ENCODE data around the gene NCKAP1. TPM values are rescaled to one million over a fixed set of nuclear protein-coding genes. Genes with fewer than 3 reads are reported as not detected.

Gene NCKAP1
- total RNA-seq, 4 donors from 2014 or later = 45.3 to 99.7 (median 74.3) TPM

DNA sequence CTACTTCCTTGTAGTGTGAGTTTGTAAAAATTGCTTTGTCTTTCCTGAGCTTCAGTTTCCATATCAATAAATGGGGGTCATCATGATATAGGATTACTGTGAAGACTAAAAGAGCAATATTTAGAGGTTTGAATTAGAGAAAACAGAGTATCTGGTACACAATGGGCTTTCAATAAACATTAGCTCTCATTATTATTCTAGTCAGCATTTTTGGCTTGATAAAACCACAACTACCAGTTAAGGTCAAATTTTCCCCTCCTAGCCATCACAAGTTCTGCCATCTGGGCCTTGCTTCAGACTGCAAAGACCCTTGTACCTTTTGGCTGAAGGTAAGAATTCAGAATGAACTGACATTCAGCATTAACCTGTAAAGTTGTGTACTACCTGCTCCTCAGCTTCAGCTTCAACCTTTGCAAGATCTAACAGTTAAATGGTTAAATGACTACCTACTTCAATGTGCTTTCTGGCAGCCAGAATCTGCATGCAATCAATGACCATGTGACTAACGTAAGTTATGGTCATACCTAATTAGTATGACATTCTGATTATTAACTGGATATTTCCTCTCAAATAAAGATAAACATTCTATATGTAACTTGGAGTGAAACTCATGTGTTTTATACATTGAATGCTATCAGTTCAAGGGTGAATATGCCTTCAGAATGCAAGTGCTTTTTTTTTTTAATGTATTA, 119.2 kb downstream of the NCKAP1 start:
- Histone ChIP-seq H3K4me3 (no peak overlapping the region), H3K27me3 (no peaks in the 10 kb centered on the region), H3K4me1 (no peaks in the 10 kb centered on the region), H3K27ac (no peak overlapping the region), H3K36me3 (peaks cover 0 to 12% (median 2%) of the 10 kb centered on the region in 4 donors), H3K9me3 (no peaks in the 10 kb centered on the region)
- in situ Hi-C loops (cut with MboI; ENCODE audit: low pct_ligation_motif_present in 1 of 4, low pct_unique_long_range_greater_than_20kb in 1 of 4, low sequenced_read_pairs in 3 of 4) (no loop called here), intact Hi-C loops (cut with DNase I; ENCODE audit: low total_unique reads) (no loop called here)
- TF ChIP-seq POLR2AphosphoS5 (IDR thresholded peaks at IDR 0.05) (no peak), EP300 (IDR thresholded peaks at IDR 0.05; ENCODE audit: low read depth) (no peak), POLR2A (IDR thresholded peaks at IDR 0.05) (no peak)
- TF ChIP-seq, protein P1, sequence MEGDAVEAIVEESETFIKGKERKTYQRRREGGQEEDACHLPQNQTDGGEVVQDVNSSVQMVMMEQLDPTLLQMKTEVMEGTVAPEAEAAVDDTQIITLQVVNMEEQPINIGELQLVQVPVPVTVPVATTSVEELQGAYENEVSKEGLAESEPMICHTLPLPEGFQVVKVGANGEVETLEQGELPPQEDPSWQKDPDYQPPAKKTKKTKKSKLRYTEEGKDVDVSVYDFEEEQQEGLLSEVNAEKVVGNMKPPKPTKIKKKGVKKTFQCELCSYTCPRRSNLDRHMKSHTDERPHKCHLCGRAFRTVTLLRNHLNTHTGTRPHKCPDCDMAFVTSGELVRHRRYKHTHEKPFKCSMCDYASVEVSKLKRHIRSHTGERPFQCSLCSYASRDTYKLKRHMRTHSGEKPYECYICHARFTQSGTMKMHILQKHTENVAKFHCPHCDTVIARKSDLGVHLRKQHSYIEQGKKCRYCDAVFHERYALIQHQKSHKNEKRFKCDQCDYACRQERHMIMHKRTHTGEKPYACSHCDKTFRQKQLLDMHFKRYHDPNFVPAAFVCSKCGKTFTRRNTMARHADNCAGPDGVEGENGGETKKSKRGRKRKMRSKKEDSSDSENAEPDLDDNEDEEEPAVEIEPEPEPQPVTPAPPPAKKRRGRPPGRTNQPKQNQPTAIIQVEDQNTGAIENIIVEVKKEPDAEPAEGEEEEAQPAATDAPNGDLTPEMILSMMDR (IDR thresholded peaks at IDR 0.05) = no peak
- DNase-seq = no peak
- WGBS, 2 donors (ENCODE audit: low coverage in 1 of 2) = 63 to 71% methylated on average over 1 of the region's 1 CpG

DNA sequence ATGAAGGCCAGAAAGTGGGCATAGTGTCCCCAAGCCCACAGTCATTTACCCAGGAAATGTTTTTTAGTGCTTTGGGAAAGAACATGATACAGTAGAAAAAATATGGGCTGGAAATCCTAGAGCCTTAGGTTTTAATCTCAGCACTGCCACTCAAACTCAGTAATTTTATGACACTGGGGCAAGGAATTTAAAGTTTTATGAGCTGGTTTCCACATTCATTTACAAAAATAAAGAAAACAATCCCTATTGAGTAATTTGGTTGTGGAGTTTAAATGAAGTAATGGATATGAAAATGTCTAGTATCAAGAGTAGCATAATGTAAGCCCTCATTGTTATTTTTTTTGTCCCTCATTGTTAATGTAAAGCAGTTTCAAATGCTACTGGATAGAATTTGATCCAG, 120.3 kb downstream of the NCKAP1 start:
- no peak overlapping the region for H3K4me3 ChIP-seq
- TF ChIP-seq POLR2AphosphoS5 (IDR thresholded peaks at IDR 0.05) = no peak
- TF ChIP-seq EP300 (IDR thresholded peaks at IDR 0.05; ENCODE audit: low read depth) = no peak
- no peak for TF ChIP-seq POLR2A (IDR thresholded peaks at IDR 0.05)
- TF ChIP-seq, protein P1 (IDR thresholded peaks at IDR 0.05) = no peak
- H3K27me3 ChIP-seq = no peaks in the 10 kb centered on the region
- no peak overlapping the region for H3K27ac ChIP-seq
- H3K4me1 ChIP-seq = no peaks in the 10 kb centered on the region
- in situ Hi-C loops (cut with MboI; ENCODE audit: low pct_ligation_motif_present in 1 of 4, low pct_unique_long_range_greater_than_20kb in 1 of 4, low sequenced_read_pairs in 3 of 4) (no loop called here), intact Hi-C loops (cut with DNase I; ENCODE audit: low total_unique reads) (no loop called here)
- no peaks in the 10 kb centered on the region for H3K9me3 ChIP-seq
- H3K36me3 ChIP-seq = peaks cover 0 to 5% (median 0%) of the 10 kb centered on the region in 4 donors
- no peak for DNase-seq

DNA sequence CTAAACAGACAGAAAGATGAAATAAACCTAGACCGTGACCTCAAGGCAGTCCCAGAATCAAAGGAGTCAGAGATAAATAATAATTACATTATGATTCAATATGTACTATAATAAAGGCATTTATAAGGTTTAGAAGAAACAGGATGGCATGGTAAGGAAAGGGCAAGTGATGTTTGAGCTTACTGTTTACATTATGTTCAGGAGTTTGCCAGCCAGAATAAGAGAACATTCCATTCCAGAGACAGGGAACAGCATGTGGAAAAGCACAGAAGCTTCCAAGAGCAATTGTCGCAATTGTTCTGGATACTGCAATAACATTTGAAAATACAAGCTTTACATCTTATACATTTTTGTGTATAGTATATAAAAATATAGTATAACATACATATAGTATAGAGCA, 121.8 kb downstream of the NCKAP1 start:
- 85 to 94% methylated on average over 2 of the region's 2 CpGs for WGBS, 2 donors (ENCODE audit: low coverage in 1 of 2)
- Histone ChIP-seq H3K9me3 (no peaks in the 10 kb centered on the region), H3K4me1 (no peaks in the 10 kb centered on the region), H3K27ac (no peak overlapping the region), H3K36me3 (no peaks in the 10 kb centered on the region), H3K4me3 (no peak overlapping the region), H3K27me3 (no peaks in the 10 kb centered on the region)
- in situ Hi-C loops (cut with MboI; ENCODE audit: low pct_ligation_motif_present in 1 of 4, low pct_unique_long_range_greater_than_20kb in 1 of 4, low sequenced_read_pairs in 3 of 4) (no loop called here), intact Hi-C loops (cut with DNase I; ENCODE audit: low total_unique reads) (no loop called here)
- TF ChIP-seq POLR2A (IDR thresholded peaks at IDR 0.05) (no peak), EP300 (IDR thresholded peaks at IDR 0.05; ENCODE audit: low read depth) (no peak), POLR2AphosphoS5 (IDR thresholded peaks at IDR 0.05) (no peak)
- TF ChIP-seq, protein P1 (IDR thresholded peaks at IDR 0.05) = no peak
- DNase-seq = no peak

DNA sequence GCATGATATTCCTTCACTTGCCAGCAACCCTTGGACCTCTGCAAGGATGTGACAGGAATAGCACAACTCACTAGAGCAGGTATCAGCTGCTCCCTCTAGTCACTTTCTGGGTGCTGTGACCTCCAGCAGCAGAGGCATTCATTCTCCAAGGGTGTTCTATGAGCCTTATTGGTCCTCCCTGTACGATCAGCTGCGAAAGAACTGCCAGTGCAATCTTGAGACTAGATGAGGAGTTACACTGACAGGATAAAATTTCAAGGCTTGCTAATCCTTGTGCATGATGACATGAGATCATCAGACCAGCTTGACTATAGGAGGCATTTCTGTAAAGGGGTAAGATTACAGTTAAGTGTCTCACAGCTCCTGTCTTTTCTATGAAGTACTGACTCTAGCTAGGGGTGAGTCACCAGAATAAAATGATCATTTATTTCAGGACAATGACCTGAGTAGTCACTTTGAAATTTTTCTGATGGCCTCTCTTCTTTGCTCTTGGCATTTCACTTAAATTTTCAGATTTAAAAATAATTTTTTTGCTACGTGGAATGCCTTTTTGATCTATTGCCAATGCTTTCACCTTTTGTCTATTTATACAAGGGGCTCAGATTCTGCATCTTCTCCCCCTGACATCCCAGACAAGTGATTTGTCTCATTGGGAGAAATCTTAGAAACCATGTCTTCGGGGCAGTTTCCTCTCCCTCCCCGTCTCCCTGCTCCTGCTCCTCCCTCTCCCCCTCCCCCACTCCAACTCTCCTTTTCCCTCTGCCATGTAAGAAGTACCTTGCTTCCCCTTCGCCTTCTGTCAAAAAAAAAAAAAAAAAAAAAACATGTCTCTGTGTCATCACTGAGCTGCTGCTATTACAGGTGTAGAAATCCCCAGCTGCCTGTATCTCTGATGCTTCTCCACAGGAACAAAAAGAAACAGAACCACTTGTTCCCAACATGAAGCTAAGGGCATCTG, 122.6 kb downstream of the NCKAP1 start:
- Histone ChIP-seq H3K27me3 (no peaks in the 10 kb centered on the region), H3K4me1 (no peaks in the 10 kb centered on the region), H3K9me3 (no peaks in the 10 kb centered on the region), H3K36me3 (no peaks in the 10 kb centered on the region), H3K27ac (no peak overlapping the region), H3K4me3 (no peak overlapping the region)
- 76 to 83% methylated on average over 6 of the region's 6 CpGs for WGBS, 2 donors (ENCODE audit: low coverage in 1 of 2)
- in situ Hi-C loops (cut with MboI; ENCODE audit: low pct_ligation_motif_present in 1 of 4, low pct_unique_long_range_greater_than_20kb in 1 of 4, low sequenced_read_pairs in 3 of 4) = no loop called here
- intact Hi-C loops (cut with DNase I; ENCODE audit: low total_unique reads) = no loop called here
- TF ChIP-seq EP300 (IDR thresholded peaks at IDR 0.05; ENCODE audit: low read depth) (no peak), POLR2A (IDR thresholded peaks at IDR 0.05) (no peak), POLR2AphosphoS5 (IDR thresholded peaks at IDR 0.05) (no peak)
- TF ChIP-seq, protein P1 (IDR thresholded peaks at IDR 0.05) = no peak
- DNase-seq = no peak

Data from transverse colon (tissue), 4 donors.